LHCN-M2 (cell line): Measurements from ENCODE around the gene PSAP. TPM values are rescaled to one million over a fixed set of nuclear protein-coding genes. Genes with fewer than 3 reads are reported as not detected.
A peak's percentile ranks its signal among the peaks of the same experiment; 100 is the strongest.

Experiments used
- DNase-seq: peaks from one replicate; pipeline ENCODE4 v3.0.0-alpha.2; 2012; ENCODE audit warnings: low read depth
- total RNA-seq: library from RNA; depleted of rRNA; stranded (reverse); fragments of >200 nt; gene quantifications from 2 replicates; pipeline ENCODE4 v1.2.3, GENCODE V29; 2014

PSAP gene
- total RNA-seq, 1 experiment from 2014 or later, result 455 TPM

GRCh38 chr10:71845410-71846405 is 5.3 kb downstream of the PSAP start:
- DNase-seq, result no peak

- DNase-seq, result no peak
Measured at GRCh38 chr10:71844695-71845094, 6.4 kb downstream of the PSAP start.

GRCh38 chr10:71844084-71844483 is 7.0 kb downstream of the PSAP start:
- DNase-seq, result no peak

- DNase-seq, result no peak
Measured at GRCh38 chr10:71842856-71843686, 8.0 kb downstream of the PSAP start.

GRCh38 chr10:71842422-71842821 is 8.6 kb downstream of the PSAP start:
- DNase-seq, result no peak

- DNase-seq, result no peak
Measured at GRCh38 chr10:71840958-71841335, 10.1 kb downstream of the PSAP start.

GRCh38 chr10:71840177-71840957 is 10.7 kb downstream of the PSAP start:
- peak; percentile 94 for DNase-seq

- DNase-seq, result no peak
Measured at GRCh38 chr10:71838264-71839211, 12.5 kb downstream of the PSAP start.

GRCh38 chr10:71837098-71837827 is 13.8 kb downstream of the PSAP start:
- no peak for DNase-seq

- DNase-seq, result no peak
Measured at GRCh38 chr10:71836596-71836974, 14.5 kb downstream of the PSAP start.

GRCh38 chr10:71835671-71836595 is 15.1 kb downstream of the PSAP start:
- peak; percentile 98 for DNase-seq

- no peak for DNase-seq
Measured at GRCh38 chr10:71834343-71834674, 16.7 kb downstream of the PSAP start.

- DNase-seq, result no peak
Measured at GRCh38 chr10:71833451-71834342, 17.4 kb downstream of the PSAP start.

- no peak for DNase-seq
Measured at GRCh38 chr10:71832967-71833366, 18.1 kb downstream of the PSAP start.

- DNase-seq, result peak; percentile 45
Measured at GRCh38 chr10:71831646-71832552, 19.2 kb downstream of the PSAP start.

GRCh38 chr10:71830726-71831125 is 20.3 kb downstream of the PSAP start:
- no peak for DNase-seq

- DNase-seq, result no peak
Measured at GRCh38 chr10:71829896-71830295, 21.2 kb downstream of the PSAP start.
